OCI-LY1 (cell line): ENCODE data around the gene DGKD.

Source experiments
- CTCF ChIP-seq: fragments of 200-600 bp; sonication (generic), shearing (Covaris generic); IDR thresholded peaks from 2 replicates; pipeline ENCODE4 v1.5.1; 2017; ENCODE audit warnings: mild to moderate bottlenecking, antibody characterized with exemption, low read length, moderate library complexity, mixed read lengths
- EZH2 ChIP-seq: fragments of 200-600 bp; sonication (generic), shearing (Covaris generic); IDR thresholded peaks from 2 replicates; pipeline ENCODE4 v1.8.0; 2017; ENCODE audit warnings: borderline replicate concordance, mixed run types, mild to moderate bottlenecking, antibody characterized with exemption, low read length, moderate library complexity, mixed read lengths

DNA sequence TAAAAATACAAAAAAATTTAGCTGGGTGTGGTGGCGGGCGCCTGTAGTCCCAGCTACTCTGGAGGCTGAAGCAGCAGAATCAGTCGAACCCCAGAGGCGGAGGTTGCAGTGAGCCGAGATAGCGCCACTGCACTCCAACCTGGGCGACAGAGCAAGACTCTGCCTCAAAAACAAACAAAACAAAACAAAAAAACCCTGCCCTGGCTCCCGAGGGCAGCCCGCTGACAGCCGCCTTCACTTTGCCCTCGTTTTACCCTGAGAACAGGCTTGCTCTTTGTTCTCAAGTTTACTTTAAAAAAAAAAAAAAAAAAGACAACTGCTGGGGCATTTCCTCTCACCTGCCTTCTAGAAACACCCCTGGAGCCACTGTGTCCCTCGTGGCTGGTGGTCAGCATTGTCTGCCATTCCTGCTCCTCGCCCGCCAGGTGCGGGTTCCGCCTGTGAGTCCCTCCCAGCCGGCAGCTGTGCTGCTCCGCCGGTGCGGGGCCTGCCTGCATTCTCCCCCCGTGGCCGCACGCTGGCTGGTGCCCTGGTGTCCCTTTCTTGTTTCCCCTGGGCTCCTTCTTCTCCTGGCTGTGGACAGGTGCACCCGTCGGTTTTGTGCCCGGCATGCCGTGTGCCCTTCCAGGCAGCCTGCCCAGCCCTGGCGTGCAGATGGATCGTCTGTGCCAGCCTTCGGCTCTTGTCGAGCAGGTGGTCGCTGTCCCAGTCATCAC is 106.6 kb downstream of the DGKD start:
- TF ChIP-seq CTCF (no peak), EZH2 (no peak)
